PFSK-1 (cell line): ENCODE data around the gene LRRC4B.

Experiments
- POLR2AphosphoS5 ChIP-seq: IDR thresholded peaks from 2 replicates; pipeline ENCODE4 v1.6.1; 2012; ENCODE audit warnings: low read depth, mild to moderate bottlenecking, control low read depth, low read length, moderate library complexity
- SIN3A ChIP-seq: IDR thresholded peaks from 2 replicates; pipeline ENCODE4 v1.6.1; 2012; ENCODE audit warnings: mild to moderate bottlenecking, low read length, moderate library complexity, borderline replicate concordance; ENCODE audit not compliant: insufficient read depth
- TAF1 ChIP-seq: IDR thresholded peaks from 2 replicates; pipeline ENCODE4 v1.6.1; 2012; ENCODE audit warnings: low read length, control low read depth, borderline replicate concordance; ENCODE audit not compliant: insufficient read depth
- TF ChIP-seq, protein P1 (sequence below), 2 experiments: IDR thresholded peaks; 2 replicates each; pipeline versions ENCODE4 v1.6.1 to v1.8.0; 2011 to 2012; ENCODE audit warnings: low read depth in 2 of 2, low read length in 2 of 2, control low read depth in 1 of 2, inconsistent platforms in 1 of 2, mild to moderate bottlenecking in 1 of 2, moderate library complexity in 1 of 2; ENCODE audit not compliant: insufficient read depth in 1 of 2

- TF ChIP-seq POLR2AphosphoS5 (no peak), SIN3A (no peak), TAF1 (no peak)
- TF ChIP-seq, protein P1, sequence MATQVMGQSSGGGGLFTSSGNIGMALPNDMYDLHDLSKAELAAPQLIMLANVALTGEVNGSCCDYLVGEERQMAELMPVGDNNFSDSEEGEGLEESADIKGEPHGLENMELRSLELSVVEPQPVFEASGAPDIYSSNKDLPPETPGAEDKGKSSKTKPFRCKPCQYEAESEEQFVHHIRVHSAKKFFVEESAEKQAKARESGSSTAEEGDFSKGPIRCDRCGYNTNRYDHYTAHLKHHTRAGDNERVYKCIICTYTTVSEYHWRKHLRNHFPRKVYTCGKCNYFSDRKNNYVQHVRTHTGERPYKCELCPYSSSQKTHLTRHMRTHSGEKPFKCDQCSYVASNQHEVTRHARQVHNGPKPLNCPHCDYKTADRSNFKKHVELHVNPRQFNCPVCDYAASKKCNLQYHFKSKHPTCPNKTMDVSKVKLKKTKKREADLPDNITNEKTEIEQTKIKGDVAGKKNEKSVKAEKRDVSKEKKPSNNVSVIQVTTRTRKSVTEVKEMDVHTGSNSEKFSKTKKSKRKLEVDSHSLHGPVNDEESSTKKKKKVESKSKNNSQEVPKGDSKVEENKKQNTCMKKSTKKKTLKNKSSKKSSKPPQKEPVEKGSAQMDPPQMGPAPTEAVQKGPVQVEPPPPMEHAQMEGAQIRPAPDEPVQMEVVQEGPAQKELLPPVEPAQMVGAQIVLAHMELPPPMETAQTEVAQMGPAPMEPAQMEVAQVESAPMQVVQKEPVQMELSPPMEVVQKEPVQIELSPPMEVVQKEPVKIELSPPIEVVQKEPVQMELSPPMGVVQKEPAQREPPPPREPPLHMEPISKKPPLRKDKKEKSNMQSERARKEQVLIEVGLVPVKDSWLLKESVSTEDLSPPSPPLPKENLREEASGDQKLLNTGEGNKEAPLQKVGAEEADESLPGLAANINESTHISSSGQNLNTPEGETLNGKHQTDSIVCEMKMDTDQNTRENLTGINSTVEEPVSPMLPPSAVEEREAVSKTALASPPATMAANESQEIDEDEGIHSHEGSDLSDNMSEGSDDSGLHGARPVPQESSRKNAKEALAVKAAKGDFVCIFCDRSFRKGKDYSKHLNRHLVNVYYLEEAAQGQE (IDR thresholded peaks at IDR 0.05; ENCODE audit: insufficient read depth in 1 of 2, low read depth in 2 of 2, low read length in 2 of 2): no peak
These were observed 73.8 kb downstream of the LRRC4B start for GRCh38 chr19:50494186-50495019.
